Activated T-cell treated with anti-CD3 and anti-CD28 coated beads, Interleukin-2, amount 50 U/mL, for 4 hours (primary cell): ENCODE results near the gene OR11H1. TPM values are rescaled to one million over a fixed set of nuclear protein-coding genes. Genes with fewer than 3 reads are reported as not detected.
"Not testable (repeated sequence)": the region's sequence is repeated elsewhere in the genome, so short reads cannot be mapped to it uniquely, and the experiment has no call there.

Experiments
- ATAC-seq, 2 donors: fragments of 200-7000 bp; cut with Tn5 transposase; one replicate each; pipeline ENCODE4 v1.10.0; 2021
- DNase-seq: peaks from one replicate; pipeline ENCODE4 v3.0.0-alpha.2; 2020
- H3K27me3 Mint-ChIP-seq: one replicate; pipeline ENCODE4 v1.8.0; 2021; ENCODE audit warnings: low read depth, mixed read lengths
- H3K36me3 Mint-ChIP-seq: one replicate; pipeline ENCODE4 v1.8.0; 2022; ENCODE audit warnings: mixed read lengths; ENCODE audit not compliant: insufficient read depth
- H3K4me1 Mint-ChIP-seq: one replicate; pipeline ENCODE4 v1.8.0; 2021; ENCODE audit warnings: low read depth, mixed read lengths
- H3K4me3 Mint-ChIP-seq: one replicate; pipeline ENCODE4 v1.8.0; 2021; ENCODE audit warnings: mild to moderate bottlenecking, moderate library complexity, mixed read lengths
- H3K9me3 Mint-ChIP-seq: one replicate; pipeline ENCODE4 v1.8.0; 2021; ENCODE audit warnings: mixed read lengths
- total RNA-seq, 3 donors: library from RNA; stranded (reverse); gene quantifications; one replicate each; pipeline ENCODE4 v1.2.1, GENCODE V29; 2021

The OR11H1 gene, protein sequence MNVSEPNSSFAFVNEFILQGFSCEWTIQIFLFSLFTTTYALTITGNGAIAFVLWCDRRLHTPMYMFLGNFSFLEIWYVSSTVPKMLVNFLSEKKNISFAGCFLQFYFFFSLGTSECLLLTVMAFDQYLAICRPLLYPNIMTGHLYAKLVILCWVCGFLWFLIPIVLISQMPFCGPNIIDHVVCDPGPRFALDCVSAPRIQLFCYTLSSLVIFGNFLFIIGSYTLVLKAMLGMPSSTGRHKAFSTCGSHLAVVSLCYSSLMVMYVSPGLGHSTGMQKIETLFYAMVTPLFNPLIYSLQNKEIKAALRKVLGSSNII
- not detected for total RNA-seq

DNA sequence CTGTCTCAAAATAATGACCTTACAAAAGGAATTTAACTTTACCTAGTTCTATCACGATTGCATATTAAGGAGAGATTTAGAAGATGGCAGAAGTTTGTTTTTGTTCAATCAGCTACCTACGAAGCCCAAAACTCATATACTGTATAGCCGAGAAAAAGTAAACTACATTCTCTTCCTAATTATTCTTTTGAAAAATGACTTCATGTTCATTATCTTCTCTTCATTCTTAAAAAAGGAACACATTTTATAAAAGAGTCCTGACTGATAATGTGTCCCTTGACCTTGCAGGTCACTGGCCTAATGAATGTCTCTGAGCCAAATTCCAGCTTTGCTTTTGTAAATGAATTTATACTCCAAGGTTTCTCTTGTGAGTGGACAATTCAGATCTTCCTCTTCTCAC is at the start of gene OR11H1:
OR11H1 (plus strand) TSS at position 301 of the 400 bp plus-strand sequence; CDS start at position 301, 0 bp downstream.
- not testable (repeated sequence) for H3K27me3 Mint-ChIP-seq

DNA sequence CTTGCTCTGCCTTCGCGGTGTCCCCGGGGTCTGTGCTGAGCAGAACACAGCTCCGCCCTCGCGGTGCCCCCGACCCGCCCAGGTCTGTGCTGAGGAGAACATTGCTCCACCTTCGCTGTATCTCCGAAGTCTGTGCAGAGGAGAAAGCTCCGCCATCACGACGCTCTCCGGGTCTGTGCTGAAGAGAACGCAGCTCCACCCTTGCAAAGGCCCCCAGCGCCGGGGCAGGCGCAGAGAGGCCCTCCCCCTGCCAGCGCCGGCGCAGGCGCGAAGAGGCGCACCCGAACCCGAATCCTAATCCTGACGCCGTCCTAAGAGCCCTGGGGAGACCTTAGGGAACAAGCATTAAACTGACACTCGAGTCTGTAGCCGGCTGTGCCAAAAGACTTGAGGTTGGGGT is 18.0 kb upstream of the OR11H1 start:
- not testable (repeated sequence) for H3K4me1 Mint-ChIP-seq, DNase-seq, ATAC-seq, H3K27me3 Mint-ChIP-seq, H3K4me3 Mint-ChIP-seq, H3K9me3 Mint-ChIP-seq, H3K36me3 Mint-ChIP-seq

More for the DNA sequence above, at the start of gene OR11H1:
- H3K36me3 Mint-ChIP-seq, H3K4me1 Mint-ChIP-seq, H3K9me3 Mint-ChIP-seq, H3K4me3 Mint-ChIP-seq, DNase-seq, ATAC-seq: not testable (repeated sequence)

DNA sequence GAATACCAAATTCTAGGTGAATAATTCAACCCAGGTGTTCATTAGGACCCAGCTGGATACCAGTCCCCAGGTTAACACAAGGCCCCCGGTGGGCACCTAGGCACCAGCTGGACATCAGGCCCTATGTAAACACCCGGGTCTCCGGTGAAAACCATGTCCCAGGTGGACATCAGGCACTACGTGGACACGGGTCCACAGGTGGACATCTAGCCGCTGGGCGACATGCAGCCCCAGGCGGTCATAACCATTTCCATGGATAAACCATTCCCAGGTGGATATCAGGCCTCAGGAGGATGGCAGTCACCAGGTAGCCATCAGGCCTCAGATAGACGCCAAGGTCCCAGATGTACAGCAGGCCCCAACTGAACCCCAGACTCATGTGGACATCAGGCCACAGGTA is 12.1 kb upstream of the OR11H1 start:
- not testable (repeated sequence) for H3K4me1 Mint-ChIP-seq, H3K36me3 Mint-ChIP-seq, H3K27me3 Mint-ChIP-seq, ATAC-seq, H3K4me3 Mint-ChIP-seq, DNase-seq, H3K9me3 Mint-ChIP-seq

DNA sequence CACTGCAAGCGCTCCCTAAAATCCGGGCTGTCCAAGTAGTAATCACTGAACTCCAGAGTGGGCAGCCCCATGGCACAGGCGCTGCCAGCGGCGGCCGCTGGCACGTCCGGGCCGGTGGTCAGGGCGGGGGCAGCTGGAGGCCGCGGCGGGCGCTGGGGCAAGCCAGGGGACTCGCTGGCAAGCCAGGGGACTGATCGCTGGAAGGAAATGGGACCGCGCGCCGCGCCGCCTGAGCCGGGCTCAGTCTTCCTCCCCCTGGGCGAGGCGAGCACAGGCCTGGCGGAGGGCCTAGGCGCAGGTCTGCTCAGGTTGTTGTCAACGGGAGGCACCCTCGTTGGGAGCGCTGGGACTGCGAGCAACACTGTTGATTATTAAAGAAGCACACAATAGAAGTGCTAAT is 25.8 kb downstream of the OR11H1 start:
- DNase-seq, H3K36me3 Mint-ChIP-seq, H3K27me3 Mint-ChIP-seq, H3K9me3 Mint-ChIP-seq, H3K4me1 Mint-ChIP-seq, H3K4me3 Mint-ChIP-seq: not testable (repeated sequence)
- peak in 1 of 2 donors; percentile 48 for ATAC-seq

DNA sequence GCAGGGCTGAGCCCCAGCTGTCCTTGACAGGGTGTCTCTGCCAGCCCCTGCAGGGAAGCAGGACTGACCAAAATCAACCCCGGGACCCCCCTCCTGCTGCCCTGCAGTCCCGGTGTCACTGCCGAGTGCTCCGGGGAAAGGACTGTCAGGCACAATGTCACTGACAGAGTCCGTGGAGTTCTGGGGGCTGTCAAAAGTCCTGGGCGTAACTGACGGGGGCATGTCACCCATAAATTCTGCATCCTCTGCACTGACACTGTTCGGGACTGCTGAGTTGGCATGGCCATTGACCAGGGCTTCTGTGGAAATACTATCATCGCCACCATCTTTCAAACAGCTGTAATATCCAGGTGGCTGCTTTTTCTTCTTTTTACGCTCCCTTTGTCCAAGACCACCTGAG is 35.5 kb downstream of the OR11H1 start:
- H3K9me3 Mint-ChIP-seq, H3K4me1 Mint-ChIP-seq, H3K4me3 Mint-ChIP-seq, H3K27me3 Mint-ChIP-seq, DNase-seq, H3K36me3 Mint-ChIP-seq: not testable (repeated sequence)
- ATAC-seq = peak in 1 of 2 donors; percentile 18

DNA sequence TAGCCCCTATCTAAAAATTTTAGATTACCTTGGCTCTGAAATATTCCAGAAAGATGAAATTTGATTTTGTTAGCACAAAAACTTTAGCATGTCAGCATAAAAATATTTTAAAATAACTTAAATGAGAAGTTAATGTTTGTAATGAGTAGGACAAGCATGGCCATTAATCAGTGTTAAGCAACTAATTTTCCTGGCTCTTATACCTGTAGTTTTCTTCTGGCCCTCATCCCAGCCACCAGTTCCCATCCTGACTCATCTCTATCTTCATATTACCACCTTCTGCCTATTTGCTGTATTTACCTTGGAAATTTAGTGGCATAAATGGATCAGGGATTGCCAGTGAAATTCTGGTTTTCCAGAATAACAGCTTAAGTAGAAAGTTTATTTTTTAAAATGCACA is 37.1 kb downstream of the OR11H1 start:
- H3K9me3 Mint-ChIP-seq, H3K4me1 Mint-ChIP-seq, H3K36me3 Mint-ChIP-seq, DNase-seq, H3K4me3 Mint-ChIP-seq, ATAC-seq, H3K27me3 Mint-ChIP-seq: not testable (repeated sequence)

Other genes starting within 250 kb of the OR11H1 start
- not detected for gene POTEH, start 161.8 kb downstream of the OR11H1 start, total RNA-seq